D721Med (cell line): ENCODE measurements around the gene B9D1.

Source experiments
- DNase-seq: peaks from one replicate; pipeline ENCODE4 v3.0.0; 2011; ENCODE audit warnings: low spot score; ENCODE audit not compliant: insufficient read length
- FAIRE-seq: peaks from 2 replicates; lab custom pipeline; 2011; peaks lifted over from hg19 to GRCh38; lab: Jason Lieb, UNC
- TF ChIP-seq, protein P1 (sequence below): IDR thresholded peaks from 2 replicates; pipeline ENCODE4 v1.5.1; 2012; ENCODE audit warnings: mild to moderate bottlenecking, control low read depth; ENCODE audit not compliant: insufficient read depth; ENCODE audit errors: missing control alignments

The B9D1 gene

DNA sequence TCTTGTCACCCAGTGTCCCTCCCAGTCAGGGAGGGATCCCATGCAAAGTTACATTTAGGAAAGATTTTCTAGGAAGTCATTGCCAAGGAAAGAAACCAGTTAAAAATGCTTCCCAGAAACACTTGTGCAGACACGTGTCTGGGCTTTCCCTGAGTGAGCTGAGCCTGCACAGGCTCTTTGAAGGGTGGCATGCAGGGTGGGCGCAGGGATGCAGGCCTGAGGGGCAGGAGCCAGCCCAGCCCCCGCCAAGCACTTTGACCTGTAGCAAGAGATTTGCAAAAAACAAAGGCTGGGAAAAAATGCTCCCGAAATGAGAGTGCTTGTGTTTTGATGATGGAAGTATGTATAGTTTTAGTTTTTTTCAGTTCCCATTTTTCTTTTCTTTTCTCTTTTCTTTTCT, 52.4 kb downstream of the B9D1 start:
- FAIRE-seq: no peak
- TF ChIP-seq, protein P1, sequence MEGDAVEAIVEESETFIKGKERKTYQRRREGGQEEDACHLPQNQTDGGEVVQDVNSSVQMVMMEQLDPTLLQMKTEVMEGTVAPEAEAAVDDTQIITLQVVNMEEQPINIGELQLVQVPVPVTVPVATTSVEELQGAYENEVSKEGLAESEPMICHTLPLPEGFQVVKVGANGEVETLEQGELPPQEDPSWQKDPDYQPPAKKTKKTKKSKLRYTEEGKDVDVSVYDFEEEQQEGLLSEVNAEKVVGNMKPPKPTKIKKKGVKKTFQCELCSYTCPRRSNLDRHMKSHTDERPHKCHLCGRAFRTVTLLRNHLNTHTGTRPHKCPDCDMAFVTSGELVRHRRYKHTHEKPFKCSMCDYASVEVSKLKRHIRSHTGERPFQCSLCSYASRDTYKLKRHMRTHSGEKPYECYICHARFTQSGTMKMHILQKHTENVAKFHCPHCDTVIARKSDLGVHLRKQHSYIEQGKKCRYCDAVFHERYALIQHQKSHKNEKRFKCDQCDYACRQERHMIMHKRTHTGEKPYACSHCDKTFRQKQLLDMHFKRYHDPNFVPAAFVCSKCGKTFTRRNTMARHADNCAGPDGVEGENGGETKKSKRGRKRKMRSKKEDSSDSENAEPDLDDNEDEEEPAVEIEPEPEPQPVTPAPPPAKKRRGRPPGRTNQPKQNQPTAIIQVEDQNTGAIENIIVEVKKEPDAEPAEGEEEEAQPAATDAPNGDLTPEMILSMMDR: no peak

DNA sequence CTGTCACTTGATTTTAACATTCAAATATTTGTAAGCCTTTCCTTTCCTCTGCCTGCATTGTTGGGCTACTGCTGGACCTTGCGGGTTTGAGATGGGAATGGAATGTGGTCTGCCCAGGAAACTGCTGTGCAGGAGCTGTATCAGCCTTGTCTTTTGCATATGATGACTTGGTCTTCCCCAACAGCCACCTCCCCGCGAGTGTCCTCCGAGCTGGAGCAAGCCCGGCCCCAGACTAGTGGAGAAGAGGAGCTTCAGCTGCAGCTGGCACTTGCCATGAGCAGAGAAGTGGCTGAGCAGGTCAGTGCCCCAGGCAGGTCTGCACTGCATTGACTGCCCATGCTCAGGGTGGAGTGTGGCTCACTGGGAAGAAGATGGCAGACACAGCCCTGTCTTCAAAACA, 52.8 kb downstream of the B9D1 start:
- TF ChIP-seq, protein P1: no peak
- DNase-seq (no peak), FAIRE-seq (no peak)

More for the DNA sequence above, 52.4 kb downstream of the B9D1 start:
- DNase-seq: no peak

DNA sequence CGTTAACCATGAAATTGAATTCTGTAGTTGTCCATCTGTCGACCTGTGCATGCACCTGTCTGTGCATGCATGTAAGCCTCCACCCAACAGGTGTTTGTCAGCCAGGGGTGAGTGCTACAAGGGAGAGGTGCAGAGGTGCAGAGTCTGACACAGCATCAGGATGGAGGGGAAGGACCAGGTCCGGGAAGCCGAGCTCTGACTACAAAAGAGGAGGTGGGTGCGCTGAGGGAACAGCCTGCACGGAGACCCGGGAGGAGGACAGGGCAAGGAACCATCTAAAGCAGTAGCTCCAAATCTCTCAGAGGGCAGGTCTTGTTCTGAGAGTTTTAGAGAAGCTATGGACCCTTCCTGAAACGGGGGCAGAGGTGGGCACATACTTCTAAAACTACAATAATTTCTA, 54.1 kb downstream of the B9D1 start:
- no peak for FAIRE-seq
- TF ChIP-seq, protein P1: no peak

DNA sequence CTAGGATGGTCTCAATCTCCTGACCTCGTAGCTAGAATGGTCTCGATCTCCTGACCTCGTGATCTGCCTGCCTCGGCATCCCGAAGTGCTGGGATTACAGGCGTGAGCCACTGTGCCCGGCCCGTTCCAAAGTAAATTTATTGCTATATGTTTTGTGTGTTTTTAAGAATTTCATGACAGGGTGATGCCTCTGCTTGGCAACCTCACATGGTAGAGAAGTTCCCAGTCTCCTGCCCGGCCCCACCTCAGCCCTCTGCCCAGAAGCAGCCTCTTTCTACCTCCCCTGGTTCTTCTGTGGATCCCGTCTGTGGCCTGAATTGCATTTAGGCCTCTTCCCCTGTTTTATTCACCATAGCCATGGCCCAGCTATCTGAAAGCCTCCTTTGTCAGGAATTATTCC, 55.0 kb downstream of the B9D1 start:
- FAIRE-seq (no peak), DNase-seq (no peak)
- TF ChIP-seq, protein P1: no peak

More for the DNA sequence above, 54.1 kb downstream of the B9D1 start:
- no peak for DNase-seq

DNA sequence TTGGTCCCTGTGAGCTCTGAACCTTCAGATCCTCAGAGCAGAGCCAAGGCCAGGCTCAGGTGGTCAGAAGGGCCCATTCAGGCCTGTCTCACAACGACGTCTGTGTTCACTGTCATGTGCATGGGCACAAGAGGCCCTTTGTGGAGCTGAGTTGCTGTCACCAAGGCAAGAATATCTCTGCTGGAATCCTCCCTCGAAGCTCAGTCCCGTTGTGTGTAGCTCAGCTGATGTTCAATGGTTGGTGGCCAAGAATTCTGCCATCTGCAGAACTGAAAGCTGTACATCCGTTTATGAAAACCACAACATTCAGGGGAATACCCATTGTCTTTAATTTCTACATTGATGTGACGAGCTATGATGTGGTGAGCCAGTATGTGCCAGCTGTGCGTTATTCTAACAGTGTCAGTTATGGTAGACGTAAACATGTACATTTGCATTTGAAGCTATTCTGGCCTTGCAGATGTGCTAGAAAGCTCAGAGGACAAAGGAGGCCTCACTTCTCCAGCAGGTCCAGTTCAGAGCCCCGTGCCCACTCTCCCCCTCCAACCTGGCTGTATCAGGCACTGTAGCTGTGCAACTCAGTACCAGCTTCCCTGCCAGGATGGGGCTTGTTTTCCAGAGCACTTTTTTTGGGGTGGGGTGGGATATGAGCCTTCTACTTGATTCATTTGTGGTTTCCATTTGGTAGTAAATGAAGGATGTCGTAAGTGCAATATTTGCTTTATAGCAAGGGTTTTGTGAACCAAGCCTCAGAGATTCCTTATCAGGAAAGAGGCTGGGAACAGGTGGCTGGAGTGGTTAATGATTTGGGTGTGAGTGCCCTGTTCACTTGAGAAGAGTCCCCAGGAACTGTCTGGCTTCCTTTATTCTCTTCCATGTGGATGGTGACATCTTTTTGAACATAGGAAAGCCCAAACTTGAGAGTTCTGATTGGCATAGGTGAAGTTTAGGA, 56.1 kb downstream of the B9D1 start:
- FAIRE-seq (no peak), DNase-seq (no peak)
- TF ChIP-seq, protein P1: no peak

DNA sequence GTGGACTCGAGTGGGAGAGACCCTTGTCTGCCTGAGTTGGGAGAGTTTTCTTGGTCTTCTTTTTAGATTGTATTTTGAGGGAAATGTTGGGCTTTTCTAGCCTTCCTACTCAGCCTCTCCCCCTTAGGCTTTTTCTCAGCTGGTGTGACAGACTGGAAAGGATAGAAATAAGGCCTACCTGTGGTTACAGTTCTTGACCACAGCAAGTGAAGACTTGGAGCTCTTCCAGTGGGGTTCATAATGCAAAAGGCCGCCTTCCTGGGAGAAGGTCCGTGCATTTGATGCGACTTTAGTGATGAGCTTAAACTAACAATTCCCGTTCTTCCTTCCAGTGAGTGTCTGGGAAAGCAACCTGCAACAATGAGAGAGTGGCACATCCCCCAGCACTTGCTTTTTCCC, 56.8 kb downstream of the B9D1 start:
- no peak for FAIRE-seq
- TF ChIP-seq, protein P1: no peak
- DNase-seq: no peak

DNA sequence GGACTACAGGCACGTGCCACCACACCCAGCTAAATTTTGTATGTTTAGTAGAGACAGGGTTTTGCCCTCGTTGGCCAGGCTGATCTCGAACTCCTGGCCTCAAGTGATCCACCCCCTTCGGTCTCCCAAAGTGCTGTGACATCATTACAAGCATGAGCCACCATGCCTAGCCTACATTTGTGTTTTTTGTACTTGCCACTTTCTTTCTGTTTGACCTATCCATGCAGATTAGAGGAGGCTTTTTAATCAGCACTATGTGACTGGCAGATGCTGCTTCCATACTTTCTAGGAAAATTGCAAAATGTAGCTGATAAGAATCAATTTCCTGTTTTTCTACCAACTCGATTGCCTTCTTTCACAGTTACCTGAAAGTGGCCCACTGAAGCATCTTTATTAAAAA, 57.3 kb downstream of the B9D1 start:
- FAIRE-seq (no peak), DNase-seq (no peak)
- TF ChIP-seq, protein P1: no peak
